Ecto neural progenitor cell (in vitro differentiated cells): Measurements from ENCODE around the gene ANKRD55.
"Not testable (repeated sequence)": the region's sequence is repeated elsewhere in the genome, so short reads cannot be mapped to it uniquely, and the experiment has no call there.

Source experiments
- DNase-seq: peaks from one replicate; pipeline ENCODE4 v3.0.0-alpha.2; 2018; ENCODE audit warnings: low spot score

The ANKRD55 gene

GRCh38 chr5:56168066-56168478, 65.1 kb downstream of the ANKRD55 start:
- DNase-seq: no peak

GRCh38 chr5:56167519-56167918, 65.6 kb downstream of the ANKRD55 start:
- DNase-seq: no peak

- DNase-seq: no peak
Measured at GRCh38 chr5:56166671-56167385, 66.3 kb downstream of the ANKRD55 start.

GRCh38 chr5:56164376-56164775, 68.8 kb downstream of the ANKRD55 start:
- DNase-seq: no peak

GRCh38 chr5:56161927-56162326, 71.2 kb downstream of the ANKRD55 start:
- no peak for DNase-seq

- DNase-seq: no peak
Measured at GRCh38 chr5:56161439-56161823, 71.7 kb downstream of the ANKRD55 start.

GRCh38 chr5:56160723-56161438, 72.2 kb downstream of the ANKRD55 start:
- no peak for DNase-seq

- no peak for DNase-seq
Measured at GRCh38 chr5:56159521-56159947, 73.6 kb downstream of the ANKRD55 start.

GRCh38 chr5:56158331-56158960, 74.7 kb downstream of the ANKRD55 start:
- DNase-seq: no peak

- not testable (repeated sequence) for DNase-seq
Measured at GRCh38 chr5:56157191-56157621, 75.9 kb downstream of the ANKRD55 start.

- not testable (repeated sequence) for DNase-seq
Measured at GRCh38 chr5:56156585-56157190, 76.4 kb downstream of the ANKRD55 start.

GRCh38 chr5:56155992-56156584, 77.0 kb downstream of the ANKRD55 start:
- no peak for DNase-seq

- DNase-seq: no peak
Measured at GRCh38 chr5:56154732-56155484, 78.2 kb downstream of the ANKRD55 start.

- DNase-seq: no peak
Measured at GRCh38 chr5:56152437-56152836, 80.7 kb downstream of the ANKRD55 start.

GRCh38 chr5:56150756-56151155, 82.4 kb downstream of the ANKRD55 start:
- DNase-seq: not testable (repeated sequence)

GRCh38 chr5:56148453-56148971, 84.6 kb downstream of the ANKRD55 start:
- DNase-seq: no peak

GRCh38 chr5:56147659-56148230, 85.4 kb downstream of the ANKRD55 start:
- no peak for DNase-seq

GRCh38 chr5:56147106-56147505, 86.0 kb downstream of the ANKRD55 start:
- DNase-seq: no peak

GRCh38 chr5:56146674-56147073, 86.5 kb downstream of the ANKRD55 start:
- no peak for DNase-seq

GRCh38 chr5:56145511-56145910, 87.6 kb downstream of the ANKRD55 start:
- no peak for DNase-seq

- DNase-seq: no peak
Measured at GRCh38 chr5:56145106-56145505, 88.0 kb downstream of the ANKRD55 start.
